Measurements from ENCODE around the gene MYH7.

The MYH7 gene

GRCh38 chr14:23382731-23383440 is 52.6 kb downstream of the MYH7 start:
- no peak overlapping the region for H3K4me3 ChIP-seq (ENCODE audit: low read depth, low read length)
- CTCF ChIA-PET: interaction anchor here (0.6 to 10.9 kb wide), 9 partner anchors 8 to 118 kb away, joined by 3 to 303 read pairs (median 4); partner anchors contain the start of genes EFS, PABPN1 and SLC22A17
- POLR2A ChIA-PET: interaction anchor here (0.8 kb wide), 1 partner anchor 16 kb away, joined by 3 read pairs; no protein-coding TSS in a partner anchor
- TF ChIP-seq CTCF (IDR thresholded peaks at IDR 0.05; ENCODE audit: insufficient read depth, low read length, missing control alignments): no peak
- no peak for DNase-seq (ENCODE audit: low read depth, low spot score)

GRCh38 chr14:23382276-23382675 is 53.2 kb downstream of the MYH7 start:
- DNase-seq (ENCODE audit: low read depth, low spot score): no peak
- H3K4me3 ChIP-seq (ENCODE audit: low read depth, low read length): no peak overlapping the region
- ChIA-PET CTCF (interaction anchor here (0.6 to 10.9 kb wide), 7 partner anchors 9 to 117 kb away, joined by 3 to 303 read pairs (median 7); partner anchors contain the start of genes EFS, PABPN1 and SLC22A17), POLR2A (interaction anchor here (0.8 kb wide), 1 partner anchor 16 kb away, joined by 3 read pairs; no protein-coding TSS in a partner anchor)
- TF ChIP-seq CTCF (IDR thresholded peaks at IDR 0.05; ENCODE audit: insufficient read depth, low read length, missing control alignments): no peak

GRCh38 chr14:23381871-23382270 is 53.6 kb downstream of the MYH7 start:
- CTCF ChIA-PET: interaction anchor here (0.6 to 10.9 kb wide), 8 partner anchors 9 to 117 kb away, joined by 3 to 303 read pairs (median 20); partner anchors contain the start of genes EFS, PABPN1 and SLC22A17
- POLR2A ChIA-PET: interaction anchor here (0.8 kb wide), 1 partner anchor 15 kb away, joined by 3 read pairs; no protein-coding TSS in a partner anchor
- H3K4me3 ChIP-seq (ENCODE audit: low read depth, low read length): no peak overlapping the region
- DNase-seq (ENCODE audit: low read depth, low spot score): no peak
- no peak for TF ChIP-seq CTCF (IDR thresholded peaks at IDR 0.05; ENCODE audit: insufficient read depth, low read length, missing control alignments)

GRCh38 chr14:23380976-23381375 is 54.5 kb downstream of the MYH7 start:
- ChIA-PET CTCF (interaction anchor here (1.2 to 10.9 kb wide), 19 partner anchors 8 to 121 kb away, joined by 3 to 303 read pairs (median 9); partner anchors contain the start of genes EFS, MYH7, PABPN1 and SLC22A17), POLR2A (no interaction called here)
- no peak for TF ChIP-seq CTCF (IDR thresholded peaks at IDR 0.05; ENCODE audit: insufficient read depth, low read length, missing control alignments)
- H3K4me3 ChIP-seq (ENCODE audit: low read depth, low read length): no peak overlapping the region
- DNase-seq (ENCODE audit: low read depth, low spot score): no peak

GRCh38 chr14:23380197-23380914 is 55.1 kb downstream of the MYH7 start:
- H3K4me3 ChIP-seq (ENCODE audit: low read depth, low read length): no peak overlapping the region
- TF ChIP-seq CTCF (IDR thresholded peaks at IDR 0.05; ENCODE audit: insufficient read depth, low read length, missing control alignments): no peak
- DNase-seq (ENCODE audit: low read depth, low spot score): no peak
- POLR2A ChIA-PET: interaction anchor here (1.5 kb wide), 1 partner anchor 53 kb away, joined by 9 read pairs; no protein-coding TSS in a partner anchor
- CTCF ChIA-PET: interaction anchor here (0.9 to 10.9 kb wide), 34 partner anchors 8 to 259 kb away, joined by 3 to 303 read pairs (median 6); partner anchors contain the start of genes BCL2L2, EFS, MYH7 and PABPN1

Data from AG04449 (cell line).